Urinary bladder (tissue), 4 donors: ENCODE measurements around the gene WFDC8. TPM values are rescaled to one million over a fixed set of nuclear protein-coding genes. Genes with fewer than 3 reads are reported as not detected.

Experiments
- DNase-seq: peaks from one replicate; pipeline ENCODE4 v3.0.0-alpha.2; 2015; ENCODE audit errors: extremely low spot score
- H3K27ac ChIP-seq: one replicate; pipeline ENCODE4 v1.5.1; 2013; ENCODE audit warnings: low read depth, mild to moderate bottlenecking, moderate library complexity
- H3K36me3 ChIP-seq: one replicate; pipeline ENCODE4 v1.6.1; 2013; ENCODE audit warnings: mild to moderate bottlenecking, moderate library complexity; ENCODE audit not compliant: insufficient read depth
- H3K4me1 ChIP-seq: one replicate; pipeline ENCODE4 v1.6.1; 2013; ENCODE audit warnings: mild to moderate bottlenecking, moderate library complexity; ENCODE audit not compliant: insufficient read depth
- H3K4me3 ChIP-seq: one replicate; pipeline ENCODE4 v1.5.1; 2013; ENCODE audit warnings: low read depth, low read length
- WGBS: extraction: QIAGEN DNeasy Blood & Tissue Kit; methylation state at CpG from one replicate; pipeline ENCODE4 v1.1.7; 2013; 5-methylcytosine and 5-hydroxymethylcytosine counted together
- polyA plus RNA-seq: library from polyadenylated mRNA; stranded (reverse); fragments of 200-250 nt; gene quantifications from one replicate; pipeline ENCODE4 v1.2.3, GENCODE V29; 2013
- total RNA-seq: library from RNA; depleted of rRNA; stranded (reverse); fragments of >200 nt; gene quantifications from one replicate; pipeline ENCODE4 v1.2.3, GENCODE V29; 2014
- donor health status: healthy with polysubstance abuse.
- donor health status: healthy.

Gene WFDC8
- total and polyA plus RNA-seq, 2 donors: not detected

- DNase-seq: no peak
- H3K27ac ChIP-seq: no peak overlapping the region
- no peaks in the 10 kb centered on the region for H3K36me3 ChIP-seq
- H3K4me1 ChIP-seq: no peaks in the 10 kb centered on the region
- 57% methylated on average over 7 of the region's 7 CpGs for WGBS
- no peak overlapping the region for H3K4me3 ChIP-seq
These were observed 40.8 kb downstream of the WFDC8 start for GRCh38 chr20:45538209-45538799.

- 72% methylated on average over 4 of the region's 4 CpGs for WGBS
- DNase-seq: no peak
- Histone ChIP-seq H3K36me3 (no peaks in the 10 kb centered on the region), H3K27ac (no peak overlapping the region), H3K4me3 (no peak overlapping the region), H3K4me1 (no peaks in the 10 kb centered on the region)
These were observed 51.8 kb downstream of the WFDC8 start for GRCh38 chr20:45527294-45527693.

GRCh38 chr20:45523821-45524220 lies 55.3 kb downstream of the WFDC8 start:
- no peak overlapping the region for H3K4me3 ChIP-seq
- DNase-seq: no peak
- H3K4me1 ChIP-seq: no peaks in the 10 kb centered on the region
- 77% methylated on average over 1 of the region's 1 CpG for WGBS
- no peak overlapping the region for H3K27ac ChIP-seq
- no peaks in the 10 kb centered on the region for H3K36me3 ChIP-seq

- no peak overlapping the region for H3K4me3 ChIP-seq
- H3K36me3 ChIP-seq: no peaks in the 10 kb centered on the region
- 51% methylated on average over 2 of the region's 2 CpGs for WGBS
- no peaks in the 10 kb centered on the region for H3K4me1 ChIP-seq
- H3K27ac ChIP-seq: no peak overlapping the region
- no peak for DNase-seq
These were observed 60.8 kb downstream of the WFDC8 start for GRCh38 chr20:45518282-45518681.

- H3K36me3 ChIP-seq: no peaks in the 10 kb centered on the region
- H3K27ac ChIP-seq: no peak within 1 kb of the TSS
- WGBS: 60% methylated on average over 5 of the region's 5 CpGs
- H3K4me3 ChIP-seq: no peak within 1 kb of the TSS
- H3K4me1 ChIP-seq: no peaks in the 10 kb centered on the region
- no peak for DNase-seq
These were observed 63.8 kb downstream of the WFDC8 start, which contains the start of gene SPINT3 for GRCh38 chr20:45515147-45515913. Gene SPINT3, minus strand, starts transcription at chr20:45515622. Its CDS starts 14 bp downstream, at chr20:45515608.

- Histone ChIP-seq H3K36me3 (no peaks in the 10 kb centered on the region), H3K4me3 (no peak overlapping the region), H3K27ac (no peak overlapping the region), H3K4me1 (no peaks in the 10 kb centered on the region)
- 76% methylated on average over 5 of the region's 5 CpGs for WGBS
- DNase-seq: no peak
These were observed 68.7 kb downstream of the WFDC8 start for GRCh38 chr20:45510242-45510862.

- H3K27ac ChIP-seq: no peak overlapping the region
- H3K36me3 ChIP-seq: no peaks in the 10 kb centered on the region
- WGBS: 59% methylated on average over 4 of the region's 4 CpGs
- DNase-seq: no peak
- H3K4me1 ChIP-seq: no peaks in the 10 kb centered on the region
- H3K4me3 ChIP-seq: no peak overlapping the region
These were observed 70.0 kb downstream of the WFDC8 start for GRCh38 chr20:45509091-45509490.

GRCh38 chr20:45508068-45508886 lies 70.8 kb downstream of the WFDC8 start:
- no peak for DNase-seq
- Histone ChIP-seq H3K36me3 (no peaks in the 10 kb centered on the region), H3K27ac (no peak overlapping the region), H3K4me3 (no peak overlapping the region), H3K4me1 (no peaks in the 10 kb centered on the region)
- 73% methylated on average over 7 of the region's 7 CpGs for WGBS

GRCh38 chr20:45507011-45507820 lies 71.9 kb downstream of the WFDC8 start:
- Histone ChIP-seq H3K4me1 (no peaks in the 10 kb centered on the region), H3K4me3 (no peak overlapping the region), H3K27ac (no peak overlapping the region), H3K36me3 (no peaks in the 10 kb centered on the region)
- whole genome bisulfite sequencing: 81% methylated on average over 5 of the region's 5 CpGs
- DNase-seq: no peak

- WGBS: 86% methylated on average over 2 of the region's 2 CpGs
- no peaks in the 10 kb centered on the region for H3K4me1 ChIP-seq
- DNase-seq: no peak
- no peaks in the 10 kb centered on the region for H3K36me3 ChIP-seq
- no peak overlapping the region for H3K4me3 ChIP-seq
- no peak overlapping the region for H3K27ac ChIP-seq
These were observed 72.7 kb downstream of the WFDC8 start for GRCh38 chr20:45506398-45506797.

- 49% methylated on average over 2 of the region's 2 CpGs for WGBS
- no peaks in the 10 kb centered on the region for H3K36me3 ChIP-seq
- no peak overlapping the region for H3K4me3 ChIP-seq
- H3K4me1 ChIP-seq: no peaks in the 10 kb centered on the region
- DNase-seq: no peak
- H3K27ac ChIP-seq: no peak overlapping the region
These were observed 75.7 kb downstream of the WFDC8 start for GRCh38 chr20:45503403-45503802.

GRCh38 chr20:45502561-45502960 lies 76.5 kb downstream of the WFDC8 start:
- Histone ChIP-seq H3K4me3 (no peak overlapping the region), H3K36me3 (no peaks in the 10 kb centered on the region), H3K4me1 (no peaks in the 10 kb centered on the region), H3K27ac (no peak overlapping the region)
- no peak for DNase-seq
- 54% methylated on average over 1 of the region's 1 CpG for WGBS
